NCI-H2227 treated with DMSO at 0.1 percent for 48 hours (cell line): Measurements from ENCODE around the gene PPT2.

Experiments
- DNase-seq: peaks from one replicate; lab custom pipeline; 2025; lab: John Stamatoyannopoulos, UW

Gene PPT2

GRCh38 chr6:32153564-32154513 lies at the start of gene PPT2:
TSS of gene PPT2 (plus strand) at chr6:32154141. CDS start at chr6:32154595, 454 bp downstream.
- DNase-seq, result peak; percentile 91

DNA sequence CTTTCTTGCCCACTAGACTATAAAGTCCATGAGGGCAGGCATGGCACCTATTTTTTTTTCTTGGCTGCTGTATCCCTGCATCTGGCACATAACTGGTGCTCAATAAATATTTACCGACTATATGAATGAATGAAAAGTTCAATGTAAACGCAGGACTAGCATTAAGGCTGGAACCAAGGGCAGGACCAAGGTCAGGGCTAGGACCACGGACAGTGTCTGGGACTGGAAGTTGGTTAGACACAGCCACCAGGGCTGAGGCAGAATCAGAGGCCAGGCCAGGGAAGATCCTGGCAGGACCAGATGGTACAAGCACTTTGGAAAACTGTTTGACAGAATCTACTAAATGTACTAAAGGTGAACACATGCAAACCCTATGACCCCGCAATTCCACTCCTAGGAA lies 48.5 kb upstream of the PPT2 start:
- no peak for DNase-seq

GRCh38 chr6:32107406-32107805 lies 46.5 kb upstream of the PPT2 start:
- DNase-seq, result no peak

DNA sequence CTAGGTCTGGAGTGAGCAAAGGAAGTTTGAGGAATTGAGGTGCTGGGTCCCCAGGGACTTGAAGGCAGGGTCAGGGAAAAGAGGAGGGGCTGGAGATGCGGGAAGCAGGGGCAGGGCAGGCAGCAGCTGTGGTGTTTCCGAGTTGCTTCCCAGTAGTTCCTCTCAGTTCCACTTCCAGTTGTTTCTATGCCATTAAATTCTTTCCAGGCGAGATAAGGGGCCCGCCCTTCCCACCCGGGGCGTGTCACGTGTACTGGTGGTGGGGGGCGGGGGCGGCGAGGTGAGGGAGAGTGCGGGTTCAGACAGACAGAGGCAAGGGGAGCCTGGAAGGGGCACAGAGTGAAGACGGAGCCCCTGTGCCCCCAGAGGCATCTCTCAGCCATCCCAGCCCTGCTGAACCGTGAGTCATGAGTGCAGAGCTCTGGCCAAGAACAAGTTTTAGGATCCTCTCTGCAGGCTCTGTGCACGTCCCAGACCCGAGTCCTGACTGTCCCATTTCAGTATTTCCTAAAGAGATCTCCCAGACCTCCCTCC lies 45.8 kb upstream of the PPT2 start:
- DNase-seq, result no peak

GRCh38 chr6:32108727-32109113 lies 45.2 kb upstream of the PPT2 start:
- no peak for DNase-seq

- no peak for DNase-seq
Observed at GRCh38 chr6:32109114-32109764, 44.7 kb upstream of the PPT2 start, which contains the start of gene TNXB. TSS of gene TNXB (minus strand) at chr6:32109338. CDS start at chr6:32098198, 11,140 bp downstream.

GRCh38 chr6:32109765-32110160 lies 44.2 kb upstream of the PPT2 start:
- no peak for DNase-seq

- DNase-seq, result no peak
Observed at GRCh38 chr6:32110632-32111031, 43.3 kb upstream of the PPT2 start.

DNA sequence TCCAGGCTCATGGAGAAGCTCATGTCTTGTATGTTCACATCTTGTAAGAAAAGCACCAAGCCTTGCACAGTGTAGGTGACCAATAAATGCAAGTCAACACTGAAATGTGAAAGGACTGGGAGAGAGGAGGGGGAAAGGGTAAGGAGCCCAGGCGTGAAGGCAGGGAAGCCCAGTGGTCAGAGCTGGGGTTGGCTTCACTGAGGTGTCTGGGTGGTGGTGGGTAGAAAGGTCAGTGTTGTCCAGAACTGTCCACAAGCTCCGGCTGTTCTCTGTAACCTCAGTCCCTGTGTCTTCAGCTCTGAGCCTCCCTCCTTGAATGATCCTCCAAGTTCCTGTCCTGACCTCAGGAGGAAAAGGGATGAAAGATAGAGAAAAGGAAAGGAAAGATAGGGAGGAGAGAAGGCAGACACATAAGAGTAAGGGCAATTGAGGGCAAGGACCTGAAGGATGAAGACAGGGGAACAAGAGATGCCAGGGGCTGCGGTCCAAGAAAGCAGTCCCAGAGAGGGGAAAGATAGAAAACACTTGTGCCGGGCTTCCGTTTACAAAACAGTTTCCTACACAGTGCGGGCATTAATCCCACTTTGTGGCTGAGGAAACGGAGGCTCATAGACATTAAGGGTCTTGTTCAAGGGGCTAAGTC lies 42.4 kb upstream of the PPT2 start:
- DNase-seq, result no peak

- DNase-seq, result no peak
Observed at GRCh38 chr6:32112431-32112980, 41.4 kb upstream of the PPT2 start.

- DNase-seq, result no peak
Observed at GRCh38 chr6:32113386-32114352, 40.3 kb upstream of the PPT2 start.

GRCh38 chr6:32114796-32115195 lies 39.1 kb upstream of the PPT2 start:
- no peak for DNase-seq

GRCh38 chr6:32115623-32116022 lies 38.3 kb upstream of the PPT2 start:
- DNase-seq, result no peak

- no peak for DNase-seq
Observed at GRCh38 chr6:32116674-32117073, 37.3 kb upstream of the PPT2 start.

- DNase-seq, result no peak
Observed at GRCh38 chr6:32117461-32117860, 36.5 kb upstream of the PPT2 start.

GRCh38 chr6:32118782-32119628 lies 34.9 kb upstream of the PPT2 start:
- DNase-seq, result peak; percentile 86

GRCh38 chr6:32120573-32121059 lies 33.3 kb upstream of the PPT2 start:
- no peak for DNase-seq

- DNase-seq, result no peak
Observed at GRCh38 chr6:32123681-32124080, 30.3 kb upstream of the PPT2 start.

DNA sequence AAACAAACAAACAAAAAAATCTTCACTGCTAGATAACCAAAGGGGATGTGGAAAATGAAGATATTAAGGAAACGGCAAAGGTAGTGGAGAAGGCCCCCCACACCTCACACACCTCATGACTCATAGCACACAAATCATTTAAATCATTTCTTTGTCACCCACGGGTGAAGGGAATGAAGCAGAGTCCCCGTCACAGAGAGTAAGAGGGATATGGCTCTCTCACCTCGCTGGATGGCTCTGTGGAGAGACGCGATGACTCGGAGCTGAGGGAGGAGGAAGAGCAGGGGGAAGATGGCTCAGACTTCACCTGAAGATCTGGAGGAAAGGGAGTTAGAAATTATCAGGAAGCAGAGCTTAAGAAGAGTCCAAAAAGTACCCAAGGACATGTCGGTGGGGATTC lies 27.1 kb upstream of the PPT2 start:
- no peak for DNase-seq

DNA sequence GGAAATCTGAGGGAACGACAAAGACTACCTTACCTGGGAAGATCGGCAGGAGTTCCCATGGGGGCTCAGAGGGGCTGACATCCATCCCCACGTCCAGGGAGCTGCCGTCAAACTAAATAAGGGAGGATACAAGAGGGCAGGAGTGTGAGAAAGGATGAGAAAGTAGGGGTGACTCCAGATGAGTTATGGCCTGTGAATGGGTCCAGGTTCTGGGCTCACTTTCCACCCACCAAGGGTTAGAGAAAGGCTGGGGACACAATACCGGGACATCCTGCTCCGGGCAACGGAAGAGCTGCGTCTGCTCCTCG lies 26.6 kb upstream of the PPT2 start:
- DNase-seq, result no peak
